HG03457 (cell line): ENCODE data around the gene ASCC3.

Source experiments
- ATAC-seq: cut with Tn5 transposase; IDR thresholded peaks from one replicate; pipeline ENCODE4 v1.9.1; 2021; ENCODE audit warnings: moderate number of reproducible peaks; ENCODE audit not compliant: unreplicated experiment

The ASCC3 gene

GRCh38 chr6:100468016-100468622, 413.0 kb downstream of the ASCC3 start:
- no peak for ATAC-seq

GRCh38 chr6:100467129-100468015, 413.8 kb downstream of the ASCC3 start:
- ATAC-seq = no peak

- no peak for ATAC-seq
These were observed 414.6 kb downstream of the ASCC3 start for GRCh38 chr6:100466410-100467128.

- ATAC-seq = no peak
These were observed 415.3 kb downstream of the ASCC3 start for GRCh38 chr6:100465701-100466409.

GRCh38 chr6:100464903-100465700, 416.0 kb downstream of the ASCC3 start, which contains the start of gene SIM1:
Gene SIM1, minus strand, starts transcription at chr6:100464921. Its CDS starts 1,453 bp downstream, at chr6:100463468.
- ATAC-seq = no peak

- ATAC-seq = no peak
These were observed 416.8 kb downstream of the ASCC3 start for GRCh38 chr6:100464162-100464851.

GRCh38 chr6:100463630-100464161, 417.4 kb downstream of the ASCC3 start:
- no peak for ATAC-seq

- no peak for ATAC-seq
These were observed 418.2 kb downstream of the ASCC3 start for GRCh38 chr6:100462706-100463629.

- no peak for ATAC-seq
These were observed 419.0 kb downstream of the ASCC3 start for GRCh38 chr6:100461917-100462705.

GRCh38 chr6:100461278-100461916, 419.7 kb downstream of the ASCC3 start:
- ATAC-seq = no peak

GRCh38 chr6:100460650-100461204, 420.4 kb downstream of the ASCC3 start:
- no peak for ATAC-seq

- ATAC-seq = no peak
These were observed 421.4 kb downstream of the ASCC3 start for GRCh38 chr6:100459592-100460184.

- no peak for ATAC-seq
These were observed 422.1 kb downstream of the ASCC3 start for GRCh38 chr6:100458841-100459591.
